HG03108 (cell line): ENCODE measurements around the gene ZNF423.
"Not testable (repeated sequence)": the region's sequence is repeated elsewhere in the genome, so short reads cannot be mapped to it uniquely, and the experiment has no call there.

Experiments
- ATAC-seq: cut with Tn5 transposase; IDR thresholded peaks from one replicate; pipeline ENCODE4 v1.9.1; 2021; ENCODE audit warnings: moderate library complexity; ENCODE audit not compliant: unreplicated experiment

Gene ZNF423

GRCh38 chr16:49871824-49872223 lies 15.9 kb upstream of the ZNF423 start:
- ATAC-seq, result not testable (repeated sequence)

- no peak for ATAC-seq
Observed at GRCh38 chr16:49869731-49870130, 13.8 kb upstream of the ZNF423 start.

GRCh38 chr16:49867796-49868668 lies 12.1 kb upstream of the ZNF423 start:
- ATAC-seq, result no peak

DNA sequence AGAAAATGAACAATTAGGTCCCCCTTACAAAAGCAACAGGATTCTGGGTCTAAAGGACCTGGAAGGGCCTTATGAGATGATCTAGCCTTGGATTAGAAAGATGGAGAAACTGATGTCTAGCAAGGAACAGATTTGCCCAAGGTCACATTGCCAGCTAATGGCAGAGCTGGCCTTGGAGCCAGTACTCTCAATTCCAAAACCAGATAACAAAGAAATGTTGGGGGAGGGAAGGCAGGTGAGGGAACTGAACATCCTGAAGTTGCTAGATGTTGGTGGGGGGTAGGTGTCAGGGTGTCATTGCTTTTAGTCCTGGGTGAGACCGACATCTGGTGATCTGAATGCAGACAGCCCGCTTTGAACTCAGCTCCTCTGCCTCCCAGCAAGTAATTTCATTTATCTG lies 11.3 kb upstream of the ZNF423 start:
- ATAC-seq, result no peak

DNA sequence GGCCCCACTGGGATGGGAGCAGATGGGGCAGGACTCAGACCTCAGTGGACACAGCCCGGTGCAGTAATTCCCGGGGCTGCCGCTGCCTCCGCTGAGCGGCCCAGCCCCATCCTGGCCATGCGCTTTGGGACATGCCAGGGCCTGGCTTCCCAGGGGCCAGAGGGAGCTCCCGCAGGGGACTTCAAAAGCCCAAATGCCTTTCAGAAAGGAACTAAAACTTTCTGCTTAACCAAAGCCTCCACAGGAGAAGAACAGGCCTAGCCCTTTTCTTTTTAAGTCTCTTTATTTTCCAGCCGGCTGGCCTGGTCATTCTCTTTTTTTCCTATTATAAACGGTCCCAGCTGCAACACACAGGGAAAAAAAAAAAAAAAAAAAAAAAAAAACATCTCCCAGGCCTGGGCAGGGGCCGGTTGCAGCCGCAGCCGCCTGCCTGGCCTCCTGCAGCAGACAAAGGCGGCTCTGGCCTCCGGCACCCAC lies 10.7 kb upstream of the ZNF423 start:
- no peak for ATAC-seq

- no peak for ATAC-seq
Observed at GRCh38 chr16:49862694-49863093, 6.8 kb upstream of the ZNF423 start.

- no peak for ATAC-seq
Observed at GRCh38 chr16:49861299-49861698, 5.4 kb upstream of the ZNF423 start.

DNA sequence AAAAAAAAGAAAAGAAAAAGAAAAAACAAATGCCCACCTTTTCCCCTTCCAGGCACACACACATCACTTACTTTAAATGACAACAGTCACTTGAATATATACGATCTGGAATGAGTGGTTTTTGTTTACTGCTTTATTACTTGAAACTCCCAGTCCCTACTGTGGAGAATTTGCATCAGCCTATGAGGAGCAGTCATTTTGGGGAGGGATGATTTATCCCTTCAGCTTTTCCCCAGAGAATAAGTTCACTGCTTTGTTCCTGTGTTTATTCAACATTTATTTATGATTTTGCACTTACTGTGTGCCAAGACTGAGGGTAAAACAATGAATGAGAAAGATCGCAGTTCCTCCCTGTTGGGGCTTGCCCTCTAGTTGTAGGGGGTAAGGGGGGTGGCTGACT lies 4.7 kb upstream of the ZNF423 start:
- no peak for ATAC-seq

DNA sequence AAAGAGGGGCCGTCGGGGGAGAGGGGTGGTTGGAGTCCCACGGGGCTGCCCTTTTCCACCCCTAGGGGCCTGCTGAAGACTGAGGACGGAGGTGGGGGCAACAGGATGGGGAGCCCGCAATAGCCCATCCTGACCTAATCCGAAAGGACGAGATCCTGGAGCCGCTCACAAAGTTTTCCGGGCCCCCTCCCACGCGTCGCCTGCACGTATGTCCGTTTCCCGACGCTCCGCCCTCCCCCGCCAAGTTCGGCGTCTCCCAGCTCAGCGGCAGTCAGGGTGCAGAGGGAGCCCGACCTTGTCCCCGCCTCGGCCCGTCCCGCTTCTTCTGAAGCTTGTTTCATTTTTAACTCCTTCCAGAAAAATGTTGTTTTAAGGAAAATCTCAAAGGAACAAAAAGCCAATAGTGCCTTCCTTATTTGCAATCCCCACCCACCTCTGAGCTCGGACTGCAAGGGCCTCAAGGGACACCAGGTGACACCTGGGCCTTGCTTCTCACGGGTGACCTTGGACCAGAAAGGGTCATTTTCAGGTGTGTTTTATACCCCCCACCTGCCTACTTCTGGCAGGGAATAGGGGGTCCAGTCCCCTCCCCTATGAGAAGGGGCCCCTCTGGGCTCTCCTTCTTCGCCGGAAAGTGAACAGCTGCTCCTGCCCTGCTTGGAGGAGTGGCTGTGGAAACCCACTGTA lies 3.4 kb upstream of the ZNF423 start:
- ATAC-seq, result no peak

DNA sequence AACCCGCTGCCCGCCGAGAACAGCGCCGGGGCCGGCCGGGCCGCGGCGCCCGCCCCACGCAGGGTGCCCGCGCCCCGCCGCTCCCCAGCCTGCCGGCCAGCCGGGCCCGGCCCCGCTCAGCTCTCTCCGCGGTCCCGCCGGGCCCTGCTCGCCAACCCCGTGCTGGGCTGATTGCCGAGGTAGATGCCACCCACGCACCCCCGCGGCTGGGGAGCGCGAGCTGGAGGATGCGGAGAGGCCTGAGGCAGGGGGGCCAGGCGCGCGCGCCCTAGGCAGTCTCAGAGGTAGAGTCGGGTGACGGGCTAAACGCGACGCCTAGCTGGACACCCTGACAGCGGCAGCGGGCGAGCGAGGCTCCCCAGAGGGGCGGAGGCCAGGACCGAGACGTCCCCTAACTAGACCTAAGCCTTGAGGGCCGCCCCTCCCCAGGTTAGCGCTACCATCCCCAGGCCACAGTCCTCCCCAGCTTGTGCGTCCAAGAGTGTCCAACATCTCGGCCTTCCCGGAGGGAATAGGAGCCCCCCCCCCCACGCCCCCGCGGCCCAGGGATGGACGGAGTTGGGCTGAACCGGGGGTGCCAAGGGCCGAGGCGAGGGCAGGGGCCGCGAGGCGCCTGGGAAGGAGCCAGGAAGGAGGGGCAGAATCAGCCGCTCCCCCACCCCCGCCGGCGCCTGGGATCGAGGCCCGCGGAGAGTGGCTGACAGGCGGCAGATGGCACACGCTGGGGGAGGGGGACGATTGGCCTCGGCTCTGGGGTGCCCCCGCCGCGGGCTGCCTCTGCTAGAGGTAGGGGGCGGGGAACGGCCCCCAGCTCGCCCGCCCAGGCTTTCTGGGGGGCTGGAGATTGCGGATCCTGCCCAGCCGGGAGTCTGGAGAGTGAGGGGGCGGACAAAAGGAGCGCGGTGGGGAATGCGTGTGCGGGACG lies 2.5 kb upstream of the ZNF423 start:
- ATAC-seq, result no peak

GRCh38 chr16:49857423-49858181 lies 1.7 kb upstream of the ZNF423 start:
- no peak for ATAC-seq

DNA sequence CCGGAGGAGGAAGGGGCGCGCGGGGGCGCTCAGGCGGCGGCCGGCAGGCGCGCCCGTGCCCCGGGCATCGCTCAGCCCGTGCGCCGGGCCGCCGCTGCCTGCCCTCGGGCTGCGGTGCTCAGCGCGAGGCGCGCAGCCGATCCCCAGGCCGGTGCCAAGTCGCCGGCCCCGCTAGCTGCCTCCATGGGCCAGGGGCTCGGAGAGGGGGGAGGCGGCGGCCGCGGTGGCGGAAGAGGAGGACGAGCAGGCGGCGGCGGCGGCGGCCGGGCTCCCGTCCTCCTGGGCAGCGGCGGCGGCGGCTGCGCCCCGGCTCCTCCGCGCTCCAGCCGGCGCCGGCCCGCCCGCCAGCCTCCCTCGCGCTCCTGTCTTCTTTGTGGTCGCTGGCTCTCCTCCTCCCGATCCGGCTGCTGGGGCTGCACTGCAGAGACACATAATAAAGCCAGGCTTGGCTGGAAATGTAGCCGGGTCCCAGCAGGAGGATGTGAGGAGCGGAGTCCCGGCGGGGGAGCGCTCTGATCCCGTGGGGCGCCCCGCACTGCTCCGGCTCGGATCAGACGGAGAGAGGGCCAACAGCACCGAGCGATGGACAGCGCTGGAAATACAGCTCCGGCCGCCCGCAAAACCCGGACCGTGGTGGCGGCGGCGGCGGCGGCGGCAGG lies 889 bp upstream of the ZNF423 start:
- ATAC-seq, result no peak

DNA sequence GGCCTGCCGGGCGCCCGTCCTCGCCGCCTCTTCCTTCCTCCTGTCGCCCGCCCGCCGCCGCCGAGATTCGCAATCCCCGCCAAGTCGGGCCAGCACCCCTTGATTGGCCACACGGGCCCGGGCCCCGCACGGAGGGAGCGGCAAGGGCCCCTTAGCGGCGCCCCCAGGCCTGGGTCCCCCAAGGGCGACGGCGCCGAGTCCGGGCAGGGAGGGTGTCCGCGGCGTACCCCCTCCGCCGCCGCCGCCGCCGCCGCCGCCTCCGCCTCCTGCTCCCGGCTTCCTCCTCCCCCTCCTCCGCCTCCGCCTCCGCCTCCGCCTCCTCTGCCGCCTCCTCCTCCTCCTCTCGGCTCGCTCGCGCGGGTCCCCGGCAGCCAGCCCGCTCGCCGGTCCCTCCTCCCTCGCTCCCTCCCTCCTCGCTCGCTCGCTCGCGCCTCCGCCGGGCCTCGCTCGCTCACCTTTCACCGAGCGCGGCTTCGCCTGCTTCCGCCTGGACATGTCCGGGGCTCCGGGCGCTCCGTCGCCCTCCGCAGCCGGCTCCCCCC lies 561 bp downstream of the ZNF423 start:
- peak; percentile 69 for ATAC-seq

GRCh38 chr16:49854796-49855203 lies 1.1 kb downstream of the ZNF423 start:
- ATAC-seq, result peak; percentile 8

GRCh38 chr16:49854188-49854795 lies 1.6 kb downstream of the ZNF423 start:
- ATAC-seq, result no peak

DNA sequence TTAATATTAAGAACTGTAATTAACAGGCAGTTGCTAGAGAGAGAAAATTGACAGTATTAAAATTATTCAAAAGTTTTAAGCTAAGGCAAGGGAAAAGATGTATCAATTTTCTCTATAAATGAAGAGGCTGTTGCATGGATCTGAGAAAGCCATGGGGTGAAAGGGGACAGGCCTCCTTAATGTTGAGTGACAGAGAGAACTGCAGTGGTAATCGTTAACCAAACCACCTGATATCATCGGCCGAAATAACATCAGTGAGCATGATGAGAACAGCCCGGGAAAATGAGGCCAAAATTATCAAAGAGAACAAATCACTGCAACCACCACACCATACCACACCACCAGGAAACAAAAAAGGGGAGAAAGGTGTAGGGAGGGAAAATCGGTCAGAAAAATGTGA lies 3.6 kb downstream of the ZNF423 start:
- no peak for ATAC-seq

DNA sequence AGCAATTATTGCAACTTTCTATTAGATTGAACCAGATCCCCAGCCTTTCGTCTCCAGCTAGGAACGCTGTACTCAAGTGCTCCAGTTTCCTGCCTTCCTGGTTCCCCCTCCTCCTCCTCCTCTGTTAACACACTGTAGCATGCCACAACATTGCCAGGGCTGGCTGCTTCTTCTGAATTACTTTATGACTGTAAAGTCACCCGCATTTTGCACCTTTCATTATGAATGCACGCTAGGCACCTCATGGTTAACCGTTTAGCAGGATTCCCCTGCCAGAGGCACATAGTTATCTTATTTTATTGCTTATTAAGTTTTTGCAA lies 4.5 kb downstream of the ZNF423 start:
- ATAC-seq, result no peak

GRCh38 chr16:49850558-49851467 lies 5.1 kb downstream of the ZNF423 start:
- ATAC-seq, result no peak
